H1 (cell line): ENCODE results near the gene CRYBG3. TPM values are rescaled to one million over a fixed set of nuclear protein-coding genes. Genes with fewer than 3 reads are reported as not detected.

Experiments used
- FOSL1 ChIP-seq: IDR thresholded peaks from 2 replicates; pipeline ENCODE4 v1.6.1; 2011; ENCODE audit warnings: mild to moderate bottlenecking, low read depth, low read length, moderate library complexity; ENCODE audit not compliant: insufficient read depth
- MAFK ChIP-seq: IDR thresholded peaks from 2 replicates; pipeline ENCODE4 v1.6.1; 2012; ENCODE audit warnings: low read depth, mild to moderate bottlenecking, improper control_type of control experiment, low read length
- SP4 ChIP-seq: IDR thresholded peaks from 2 replicates; pipeline ENCODE4 v1.6.1; 2012; ENCODE audit warnings: low read length, inconsistent platforms
- TBP ChIP-seq: IDR thresholded peaks from 2 replicates; pipeline ENCODE4 v1.6.1; 2011; ENCODE audit warnings: low read depth, low read length, improper control_type of control experiment
- polyA plus RNA-seq, 7 experiments: library from polyadenylated mRNA; depleted of rRNA in 3 of 7; stranded (reverse) in 5 of 7; unstranded in 2 of 7; fragments of >200 nt in 5 of 7; fragments of 200-250 nt in 2 of 7; gene quantifications; 1 replicate in 5 of 7; 2 replicates in 1 of 7; 4 replicates in 1 of 7; pipeline versions ENCODE4 v1.2.1 to v1.2.3, GENCODE V29; 2011 to 2013; ENCODE audit warnings: missing spikeins in 2 of 7, mixed read lengths in 2 of 7
- total RNA-seq: library from RNA; stranded (reverse); fragmentation: NEBNext Ultra II Directional; extraction: Animal tissue kit (Norgen Biotek cat#: 25700); gene quantifications from 2 replicates; pipeline ENCODE4 v1.2.1, GENCODE V29; 2021
- TF ChIP-seq, protein P1 (sequence below): fragments of 300-600 bp; sonication (generic); IDR thresholded peaks from 2 replicates; pipeline ENCODE4 v1.7.1; 2012; ENCODE audit warnings: low read length, moderate library complexity, mild to moderate bottlenecking, inconsistent platforms; ENCODE audit not compliant: insufficient replicate concordance

Gene CRYBG3
- total and polyA plus RNA-seq, 2 of the 8 experiments (the other 6 are each of a cell fraction or from before 2014, with no cell fraction given): 2.1 to 8.0 TPM

DNA sequence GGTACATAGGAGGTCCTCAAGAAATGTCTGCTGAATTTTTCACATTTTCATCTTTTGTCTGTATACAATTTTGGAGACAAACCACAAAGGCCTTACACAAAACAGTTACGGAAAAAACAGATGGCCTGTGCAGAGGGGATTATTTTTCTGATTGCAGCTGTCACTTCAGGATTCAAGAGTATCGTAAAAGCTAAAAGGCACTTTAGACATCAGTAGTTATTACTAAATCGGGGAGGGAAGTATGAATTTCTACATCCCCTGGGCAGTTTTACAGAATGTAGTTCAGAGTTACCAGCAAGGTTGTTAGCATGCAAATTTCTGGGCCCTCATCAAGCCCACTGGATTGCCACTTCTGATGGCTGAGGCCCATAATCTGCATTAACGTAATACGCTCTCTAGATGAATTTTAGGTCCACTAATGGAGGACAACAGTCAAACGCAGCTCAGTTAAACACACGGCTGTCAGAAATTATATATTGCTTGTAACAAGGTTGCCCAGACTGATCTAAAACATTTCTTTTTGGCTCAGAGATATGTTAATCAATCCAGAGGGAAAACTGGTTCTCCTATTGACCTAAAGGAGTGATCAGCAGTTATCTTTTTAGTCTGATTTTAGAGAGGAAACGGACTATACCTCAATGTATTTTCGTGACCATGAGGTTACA lies 149.3 kb downstream of the CRYBG3 start (continued):
- TF ChIP-seq, protein P1, sequence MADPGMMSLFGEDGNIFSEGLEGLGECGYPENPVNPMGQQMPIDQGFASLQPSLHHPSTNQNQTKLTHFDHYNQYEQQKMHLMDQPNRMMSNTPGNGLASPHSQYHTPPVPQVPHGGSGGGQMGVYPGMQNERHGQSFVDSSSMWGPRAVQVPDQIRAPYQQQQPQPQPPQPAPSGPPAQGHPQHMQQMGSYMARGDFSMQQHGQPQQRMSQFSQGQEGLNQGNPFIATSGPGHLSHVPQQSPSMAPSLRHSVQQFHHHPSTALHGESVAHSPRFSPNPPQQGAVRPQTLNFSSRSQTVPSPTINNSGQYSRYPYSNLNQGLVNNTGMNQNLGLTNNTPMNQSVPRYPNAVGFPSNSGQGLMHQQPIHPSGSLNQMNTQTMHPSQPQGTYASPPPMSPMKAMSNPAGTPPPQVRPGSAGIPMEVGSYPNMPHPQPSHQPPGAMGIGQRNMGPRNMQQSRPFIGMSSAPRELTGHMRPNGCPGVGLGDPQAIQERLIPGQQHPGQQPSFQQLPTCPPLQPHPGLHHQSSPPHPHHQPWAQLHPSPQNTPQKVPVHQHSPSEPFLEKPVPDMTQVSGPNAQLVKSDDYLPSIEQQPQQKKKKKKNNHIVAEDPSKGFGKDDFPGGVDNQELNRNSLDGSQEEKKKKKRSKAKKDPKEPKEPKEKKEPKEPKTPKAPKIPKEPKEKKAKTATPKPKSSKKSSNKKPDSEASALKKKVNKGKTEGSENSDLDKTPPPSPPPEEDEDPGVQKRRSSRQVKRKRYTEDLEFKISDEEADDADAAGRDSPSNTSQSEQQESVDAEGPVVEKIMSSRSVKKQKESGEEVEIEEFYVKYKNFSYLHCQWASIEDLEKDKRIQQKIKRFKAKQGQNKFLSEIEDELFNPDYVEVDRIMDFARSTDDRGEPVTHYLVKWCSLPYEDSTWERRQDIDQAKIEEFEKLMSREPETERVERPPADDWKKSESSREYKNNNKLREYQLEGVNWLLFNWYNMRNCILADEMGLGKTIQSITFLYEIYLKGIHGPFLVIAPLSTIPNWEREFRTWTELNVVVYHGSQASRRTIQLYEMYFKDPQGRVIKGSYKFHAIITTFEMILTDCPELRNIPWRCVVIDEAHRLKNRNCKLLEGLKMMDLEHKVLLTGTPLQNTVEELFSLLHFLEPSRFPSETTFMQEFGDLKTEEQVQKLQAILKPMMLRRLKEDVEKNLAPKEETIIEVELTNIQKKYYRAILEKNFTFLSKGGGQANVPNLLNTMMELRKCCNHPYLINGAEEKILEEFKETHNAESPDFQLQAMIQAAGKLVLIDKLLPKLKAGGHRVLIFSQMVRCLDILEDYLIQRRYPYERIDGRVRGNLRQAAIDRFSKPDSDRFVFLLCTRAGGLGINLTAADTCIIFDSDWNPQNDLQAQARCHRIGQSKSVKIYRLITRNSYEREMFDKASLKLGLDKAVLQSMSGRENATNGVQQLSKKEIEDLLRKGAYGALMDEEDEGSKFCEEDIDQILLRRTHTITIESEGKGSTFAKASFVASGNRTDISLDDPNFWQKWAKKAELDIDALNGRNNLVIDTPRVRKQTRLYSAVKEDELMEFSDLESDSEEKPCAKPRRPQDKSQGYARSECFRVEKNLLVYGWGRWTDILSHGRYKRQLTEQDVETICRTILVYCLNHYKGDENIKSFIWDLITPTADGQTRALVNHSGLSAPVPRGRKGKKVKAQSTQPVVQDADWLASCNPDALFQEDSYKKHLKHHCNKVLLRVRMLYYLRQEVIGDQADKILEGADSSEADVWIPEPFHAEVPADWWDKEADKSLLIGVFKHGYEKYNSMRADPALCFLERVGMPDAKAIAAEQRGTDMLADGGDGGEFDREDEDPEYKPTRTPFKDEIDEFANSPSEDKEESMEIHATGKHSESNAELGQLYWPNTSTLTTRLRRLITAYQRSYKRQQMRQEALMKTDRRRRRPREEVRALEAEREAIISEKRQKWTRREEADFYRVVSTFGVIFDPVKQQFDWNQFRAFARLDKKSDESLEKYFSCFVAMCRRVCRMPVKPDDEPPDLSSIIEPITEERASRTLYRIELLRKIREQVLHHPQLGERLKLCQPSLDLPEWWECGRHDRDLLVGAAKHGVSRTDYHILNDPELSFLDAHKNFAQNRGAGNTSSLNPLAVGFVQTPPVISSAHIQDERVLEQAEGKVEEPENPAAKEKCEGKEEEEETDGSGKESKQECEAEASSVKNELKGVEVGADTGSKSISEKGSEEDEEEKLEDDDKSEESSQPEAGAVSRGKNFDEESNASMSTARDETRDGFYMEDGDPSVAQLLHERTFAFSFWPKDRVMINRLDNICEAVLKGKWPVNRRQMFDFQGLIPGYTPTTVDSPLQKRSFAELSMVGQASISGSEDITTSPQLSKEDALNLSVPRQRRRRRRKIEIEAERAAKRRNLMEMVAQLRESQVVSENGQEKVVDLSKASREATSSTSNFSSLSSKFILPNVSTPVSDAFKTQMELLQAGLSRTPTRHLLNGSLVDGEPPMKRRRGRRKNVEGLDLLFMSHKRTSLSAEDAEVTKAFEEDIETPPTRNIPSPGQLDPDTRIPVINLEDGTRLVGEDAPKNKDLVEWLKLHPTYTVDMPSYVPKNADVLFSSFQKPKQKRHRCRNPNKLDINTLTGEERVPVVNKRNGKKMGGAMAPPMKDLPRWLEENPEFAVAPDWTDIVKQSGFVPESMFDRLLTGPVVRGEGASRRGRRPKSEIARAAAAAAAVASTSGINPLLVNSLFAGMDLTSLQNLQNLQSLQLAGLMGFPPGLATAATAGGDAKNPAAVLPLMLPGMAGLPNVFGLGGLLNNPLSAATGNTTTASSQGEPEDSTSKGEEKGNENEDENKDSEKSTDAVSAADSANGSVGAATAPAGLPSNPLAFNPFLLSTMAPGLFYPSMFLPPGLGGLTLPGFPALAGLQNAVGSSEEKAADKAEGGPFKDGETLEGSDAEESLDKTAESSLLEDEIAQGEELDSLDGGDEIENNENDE: no peak
- TF ChIP-seq SP4 (no peak), FOSL1 (no peak), TBP (no peak), MAFK (no peak)
